ENCODE data around the gene SLC6A9. TPM values are rescaled to one million over a fixed set of nuclear protein-coding genes. Genes with fewer than 3 reads are reported as not detected.

The SLC6A9 gene
- total RNA-seq, 2 experiments from 2014 or later, result 10.2 to 11.1 TPM

DNA sequence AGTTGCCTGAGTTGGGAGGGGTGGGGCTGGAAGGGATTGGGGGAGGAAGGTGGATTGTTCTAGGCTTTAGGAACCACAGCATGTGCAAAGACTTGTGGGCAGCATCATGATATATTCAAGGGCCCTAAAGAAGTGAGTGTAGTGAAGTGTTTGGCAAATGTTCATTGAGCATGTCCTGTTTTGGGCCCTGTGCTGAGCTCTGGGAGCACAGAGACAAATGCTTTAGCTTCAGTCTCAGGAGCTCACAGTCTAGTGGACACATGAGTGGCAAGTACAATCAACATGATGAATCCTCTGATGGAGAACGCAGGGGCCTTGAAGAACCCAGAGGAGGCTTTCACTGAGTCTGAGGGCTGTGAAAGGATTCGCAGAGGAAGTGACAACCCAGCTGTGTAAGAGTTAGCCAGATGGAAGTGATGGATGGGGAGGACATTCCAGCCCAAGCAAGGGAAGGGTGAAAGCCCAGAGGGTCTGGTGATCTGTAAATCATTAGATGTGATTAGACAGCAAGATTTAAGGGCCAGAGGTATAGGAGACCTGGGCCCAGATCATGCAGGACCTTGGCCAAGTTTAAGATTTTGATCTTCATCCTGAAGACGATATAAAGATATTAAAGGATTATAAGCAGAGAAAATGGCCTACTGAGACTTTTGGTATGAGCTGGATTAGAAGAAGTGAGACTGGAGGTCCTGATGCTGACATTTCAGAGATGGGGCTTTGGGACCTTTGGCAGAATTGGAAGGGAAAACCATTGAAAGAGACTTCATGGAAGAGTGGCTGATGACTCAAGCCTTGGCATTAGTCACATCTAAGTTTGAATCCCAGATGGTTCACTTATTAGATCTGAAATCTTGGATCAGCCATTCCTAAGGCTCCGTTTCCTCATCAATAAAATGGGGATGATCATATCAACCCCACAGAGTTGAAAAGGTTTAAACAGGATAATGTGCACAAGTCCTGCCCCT is 80.0 kb downstream of the SLC6A9 start:
- Mint-ChIP-seq H3K27me3 (ENCODE audit: low read depth) (no peaks in the 10 kb centered on the region), H3K9me3 (no peaks in the 10 kb centered on the region), H3K27ac (no peak overlapping the region), H3K4me1 (ENCODE audit: low read depth) (peaks cover 21% of the 10 kb centered on the region), H3K36me3 (ENCODE audit: low read depth) (peaks cover 2% of the 10 kb centered on the region), H3K4me3 (no peak overlapping the region)
- intact Hi-C loops (cut with micrococcal nuclease), result no loop called here
- no peak for DNase-seq
- CTCF ChIA-PET, result interaction anchor here (1.0 to 3.1 kb wide), 3 partner anchors 13 to 423 kb away, joined by 4 to 8 read pairs (median 4); no protein-coding TSS in a partner anchor

DNA sequence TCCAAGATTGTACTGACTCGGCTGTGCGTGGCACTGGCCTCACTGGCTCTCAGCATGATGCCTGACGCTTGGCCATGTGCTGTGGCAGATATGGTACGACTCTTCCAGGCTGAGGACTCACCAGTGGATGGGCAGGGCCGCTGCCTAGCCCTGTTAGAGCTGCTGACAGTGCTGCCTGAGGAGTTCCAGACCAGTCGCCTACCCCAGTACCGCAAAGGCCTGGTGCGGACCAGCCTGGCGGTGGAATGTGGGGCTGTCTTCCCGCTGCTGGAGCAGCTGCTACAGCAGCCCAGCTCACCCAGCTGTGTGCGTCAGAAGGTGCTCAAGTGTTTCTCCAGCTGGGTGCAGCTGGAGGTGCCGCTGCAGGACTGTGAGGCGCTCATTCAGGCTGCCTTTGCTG is 81.6 kb downstream of the SLC6A9 start:
- CTCF ChIA-PET, result interaction anchor here (0.7 to 3.1 kb wide), 5 partner anchors 14 to 422 kb away, joined by 3 to 8 read pairs (median 4); no protein-coding TSS in a partner anchor
- no peaks in the 10 kb centered on the region for H3K27me3 Mint-ChIP-seq (ENCODE audit: low read depth)
- peaks cover 2% of the 10 kb centered on the region for H3K36me3 Mint-ChIP-seq (ENCODE audit: low read depth)
- H3K4me3 Mint-ChIP-seq, result no peak overlapping the region
- peaks cover 33% of the 10 kb centered on the region for H3K4me1 Mint-ChIP-seq (ENCODE audit: low read depth)
- intact Hi-C loops (cut with micrococcal nuclease), result loop anchor here (10.0 kb wide), 1 partner anchor 585 kb away; the partner anchor contains the start of gene ELOVL1
- DNase-seq, result no peak
- no peak overlapping the region for H3K27ac Mint-ChIP-seq
- H3K9me3 Mint-ChIP-seq, result no peaks in the 10 kb centered on the region

DNA sequence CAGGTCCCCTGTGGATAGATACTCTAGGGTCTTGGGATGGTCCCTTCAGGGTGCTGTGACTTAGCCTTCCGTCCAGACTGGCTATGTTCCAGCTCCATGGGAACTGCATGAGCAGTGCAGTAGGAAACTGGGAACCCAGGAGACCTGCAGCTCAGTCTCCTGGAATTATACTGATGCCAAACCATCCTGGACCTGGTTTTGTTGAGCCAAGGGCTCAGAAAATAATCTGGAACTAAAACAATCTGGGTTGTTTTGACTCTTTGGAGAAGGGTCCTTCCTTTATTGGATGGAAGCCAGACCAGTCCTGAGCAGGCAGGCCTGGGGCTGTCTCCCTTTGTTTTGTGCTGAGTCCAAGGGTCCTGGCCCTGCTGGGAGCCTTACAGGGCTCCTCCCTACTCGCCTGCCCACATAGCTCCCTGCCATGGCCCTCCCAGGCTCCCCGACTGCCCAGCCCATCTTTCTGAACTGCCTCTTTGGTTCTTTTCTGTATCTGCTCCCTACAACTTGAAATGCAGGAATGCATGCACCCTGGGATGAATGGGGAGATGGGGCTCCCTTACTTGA is 83.3 kb downstream of the SLC6A9 start:
- peak overlapping the region; percentile 68 for H3K27ac Mint-ChIP-seq
- intact Hi-C loops (cut with micrococcal nuclease), result loop anchor here (10.0 kb wide), 1 partner anchor 583 kb away; the partner anchor contains the start of gene ELOVL1

DNA sequence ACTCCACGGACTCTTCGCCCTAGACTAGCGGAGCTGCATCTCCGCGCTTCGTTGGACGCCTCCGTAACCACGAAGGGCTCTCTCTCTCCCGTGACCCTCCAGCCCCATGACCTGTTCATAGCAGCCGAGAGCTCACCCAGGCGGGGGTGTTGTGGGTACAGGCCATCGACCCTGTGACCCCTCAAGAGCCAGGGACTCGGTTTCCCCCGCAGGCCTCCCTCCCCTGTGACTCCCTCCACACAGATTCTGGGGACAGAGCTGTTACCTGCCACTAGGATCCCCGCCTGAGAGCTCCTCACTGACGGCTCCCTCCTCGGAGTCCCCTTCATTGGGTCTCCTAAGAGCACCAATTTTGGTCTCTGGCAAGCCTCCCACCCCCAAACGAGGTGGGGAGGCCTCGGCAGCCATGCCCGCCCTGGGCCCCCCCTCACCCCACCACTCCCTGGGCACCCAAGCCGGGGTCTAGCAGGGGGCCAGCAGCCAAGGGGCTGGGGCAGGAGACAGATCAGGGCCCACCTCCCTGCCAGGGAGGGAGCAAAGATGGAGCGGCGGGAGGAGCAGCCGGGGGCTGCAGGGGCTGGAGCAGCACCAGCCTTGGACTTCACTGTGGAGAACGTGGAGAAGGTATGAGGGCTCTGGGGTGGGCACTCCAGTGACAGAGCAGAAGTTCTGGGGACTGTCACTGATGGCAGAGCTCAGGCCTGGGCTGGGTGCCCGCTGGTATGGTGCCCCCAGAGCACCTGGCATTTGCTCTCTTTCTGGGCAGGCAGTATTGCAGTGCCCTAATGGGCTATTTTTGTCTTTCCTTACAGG is 84.0 kb downstream of the SLC6A9 start:
- Mint-ChIP-seq H3K27ac (peak overlapping the region; percentile 88), H3K27me3 (ENCODE audit: low read depth) (no peaks in the 10 kb centered on the region), H3K4me3 (peak overlapping the region; percentile 90), H3K4me1 (ENCODE audit: low read depth) (peaks cover 41% of the 10 kb centered on the region), H3K36me3 (ENCODE audit: low read depth) (peaks cover 7% of the 10 kb centered on the region), H3K9me3 (no peaks in the 10 kb centered on the region)
- intact Hi-C loops (cut with micrococcal nuclease), result loop anchor here (10.0 kb wide), 1 partner anchor 582 kb away; the partner anchor contains the start of gene ELOVL1
- CTCF ChIA-PET, result interaction anchor here (0.6 to 5.6 kb wide), 10 partner anchors 10 to 183 kb away, joined by 3 to 76 read pairs (median 4); partner anchors contain the start of gene ARTN
- peak; percentile 26 for DNase-seq

More for the DNA sequence above, 83.3 kb downstream of the SLC6A9 start:
- CTCF ChIA-PET, result interaction anchor here (0.6 to 0.9 kb wide), 2 partner anchors 37 to 100 kb away, joined by 3 to 4 read pairs; no protein-coding TSS in a partner anchor
- no peak for DNase-seq
- Mint-ChIP-seq H3K4me1 (ENCODE audit: low read depth) (peaks cover 39% of the 10 kb centered on the region), H3K4me3 (peak overlapping the region; percentile 90), H3K27me3 (ENCODE audit: low read depth) (no peaks in the 10 kb centered on the region), H3K36me3 (ENCODE audit: low read depth) (peaks cover 7% of the 10 kb centered on the region), H3K9me3 (no peaks in the 10 kb centered on the region)

Other genes with a start within 250 kb of the SLC6A9 start
- gene ARTN, start 97.7 kb downstream of the SLC6A9 start, total RNA-seq, result not detected
- 10 to 100 TPM in 1 of 2 experiments, 1 to 10 TPM in 1; 8.0 to 12.4 TPM for gene IPO13, start 84.5 kb downstream of the SLC6A9 start, total RNA-seq
- gene DPH2, start 61.5 kb downstream of the SLC6A9 start, total RNA-seq, result 10 to 100 TPM; 22.2 to 27.7 TPM
- 10 to 100 TPM; 44.2 to 52.6 TPM for gene ATP6V0B, start 56.5 kb downstream of the SLC6A9 start, total RNA-seq
- 10 to 100 TPM; 18.7 to 19.2 TPM for gene B4GALT2, start 52.3 kb downstream of the SLC6A9 start, total RNA-seq
- gene CCDC24, start 39.9 kb downstream of the SLC6A9 start, total RNA-seq, result 1 to 10 TPM in 1 of 2 experiments, under 1 TPM in 1; 0.91 to 1.6 TPM
- not detected for gene KLF17, start 87.4 kb upstream of the SLC6A9 start, total RNA-seq
- gene KLF18, start 110.2 kb upstream of the SLC6A9 start, total RNA-seq, result not detected
- 10 to 100 TPM; 35.3 to 41.0 TPM for gene DMAP1, start 182.0 kb upstream of the SLC6A9 start, total RNA-seq